PC-9 (cell line): ENCODE results near the gene RFLNA.

Experiments
- CTCF ChIP-seq: fragments of 200-600 bp; sonication (generic); conservative IDR thresholded peaks from 2 replicates; pipeline ENCODE4 v1.6.1; 2017; ENCODE audit warnings: mixed run types, antibody characterized with exemption, mild to moderate bottlenecking, moderate library complexity
- EZH2 ChIP-seq: fragments of 200-600 bp; sonication (generic); IDR thresholded peaks from 2 replicates; pipeline ENCODE4 v1.8.0; 2017; ENCODE audit warnings: antibody characterized with exemption, low read depth

- TF ChIP-seq CTCF (no peak), EZH2 (no peak)
Observed at GRCh38 chr12:124261885-124262284, 33.0 kb upstream of the RFLNA start.
